Measurements from ENCODE around the gene MGMT. TPM values are rescaled to one million over a fixed set of nuclear protein-coding genes. Genes with fewer than 3 reads are reported as not detected.

Gene MGMT
- polyA plus RNA-seq, 3 donors, result 9.5 to 23.5 (median 17.5) TPM

- Histone ChIP-seq H4K20me1 (ENCODE audit: insufficient read depth, low read length) (no peaks in the 10 kb centered on the region), H3K79me2 (ENCODE audit: insufficient read depth, low read length) (no peaks in the 10 kb centered on the region), H3K9me3 (replicated peaks in 1 of 2; ENCODE audit: control insufficient read depth in 1 of 2, insufficient read depth in 1 of 2, low read length in 2 of 2) (no peaks in the 10 kb centered on the region), H3K4me3 (replicated peaks in 1 of 3; ENCODE audit: low read depth in 2 of 3, low read length in 3 of 3) (no peak overlapping the region), H3K27ac (ENCODE audit: low read depth in 1 of 2, low read length in 2 of 2) (no peak overlapping the region), H3K36me3 (replicated peaks in 1 of 2; ENCODE audit: control insufficient read depth in 1 of 2, insufficient read depth in 2 of 2, low read length in 2 of 2) (no peaks in the 10 kb centered on the region), H3K9ac (ENCODE audit: insufficient read depth, low read length, poor library complexity, severe bottlenecking) (no peak overlapping the region), H3K4me2 (replicated peaks; ENCODE audit: extremely low read depth, low read length, poor library complexity, severe bottlenecking) (no peak overlapping the region), H3K4me1 (ENCODE audit: control insufficient read depth in 1 of 2, insufficient read depth in 2 of 2, low read length in 2 of 2) (no peaks in the 10 kb centered on the region), H3K27me3 (ENCODE audit: control insufficient read depth in 2 of 2, insufficient read depth in 2 of 2, low read length in 2 of 2) (no peaks in the 10 kb centered on the region), H2AFZ (ENCODE audit: insufficient read depth, low read depth, low read length, poor library complexity, severe bottlenecking) (no peak overlapping the region)
- DNase-seq, result no peak
- Mint-ChIP-seq H3K27ac (no peak overlapping the region), H3K4me3 (no peak overlapping the region), H3K36me3 (no peaks in the 10 kb centered on the region), H3K9me3 (peaks cover 0 to 2% (median 0%) of the 10 kb centered on the region in 7 donors), H3K27me3 (ENCODE audit: low read depth in 3 of 3) (peaks cover 0 to 1% (median 0%) of the 10 kb centered on the region in 3 donors), H3K4me1 (peaks cover 4% of the 10 kb centered on the region)
- 93% methylated on average over 7 of the region's 7 CpGs for WGBS (ENCODE audit: insufficient coverage)
- intact Hi-C loops (cut with micrococcal nuclease), result no loop called here
- TF ChIP-seq CTCF (IDR thresholded peaks at IDR 0.05), result no peak
Measured at GRCh38 chr10:129696636-129697035, 229.6 kb downstream of the MGMT start.

DNA sequence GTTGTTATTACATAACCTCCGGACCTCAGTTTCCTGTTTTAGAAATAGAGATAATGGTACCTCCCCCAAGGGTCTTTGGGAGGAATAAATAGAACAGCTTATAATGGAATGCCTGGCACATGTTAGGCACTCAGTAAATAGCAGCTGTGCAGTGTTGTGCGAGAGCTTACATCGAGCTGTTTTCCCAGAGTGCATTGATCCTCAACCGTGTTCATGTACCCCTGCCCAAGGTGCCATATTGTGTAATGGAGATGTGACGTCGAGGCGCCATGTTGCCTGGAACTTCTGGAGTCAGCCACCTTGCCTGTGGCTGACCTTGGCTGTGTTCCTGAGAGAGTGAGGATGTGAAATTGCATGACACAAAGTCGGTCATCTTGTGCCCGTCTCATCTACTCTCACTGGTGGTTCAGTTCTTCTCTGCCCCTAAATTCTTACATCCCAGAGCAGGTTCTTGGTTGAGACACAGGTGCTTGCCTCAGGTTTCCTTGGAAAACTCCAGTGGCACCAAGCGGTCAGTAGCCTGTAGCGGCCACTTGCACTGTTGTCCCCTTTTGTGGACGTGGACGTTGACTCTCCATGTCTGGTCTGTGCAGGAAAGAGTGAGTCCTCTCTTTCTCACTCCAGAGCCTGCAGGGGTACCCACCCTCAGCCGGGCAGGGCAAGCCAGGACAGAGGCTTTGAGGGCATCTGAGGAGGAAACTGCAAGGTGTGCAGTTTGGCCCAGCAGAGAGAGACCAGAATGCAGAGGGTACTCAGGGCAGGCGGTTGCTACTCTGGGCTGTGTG lies 230.6 kb downstream of the MGMT start:
- Mint-ChIP-seq H3K4me3 (no peak overlapping the region), H3K27me3 (ENCODE audit: low read depth in 3 of 3) (peaks cover 0 to 1% (median 0%) of the 10 kb centered on the region in 3 donors), H3K27ac (no peak overlapping the region), H3K9me3 (peaks cover 0 to 2% (median 0%) of the 10 kb centered on the region in 7 donors), H3K4me1 (peaks cover 4% of the 10 kb centered on the region), H3K36me3 (no peaks in the 10 kb centered on the region)
- no peaks in the 10 kb centered on the region for H3K4me1 ChIP-seq (ENCODE audit: control insufficient read depth in 1 of 2, insufficient read depth in 2 of 2, low read length in 2 of 2)
- H2AFZ ChIP-seq (ENCODE audit: insufficient read depth, low read depth, low read length, poor library complexity, severe bottlenecking), result no peak overlapping the region
- 92% methylated on average over 9 of the region's 15 CpGs for WGBS (ENCODE audit: insufficient coverage)
- DNase-seq, result no peak
- H4K20me1 ChIP-seq (ENCODE audit: insufficient read depth, low read length), result no peaks in the 10 kb centered on the region
- H3K27ac ChIP-seq (ENCODE audit: low read depth in 1 of 2, low read length in 2 of 2), result no peak overlapping the region
- H3K9me3 ChIP-seq (replicated peaks in 1 of 2; ENCODE audit: control insufficient read depth in 1 of 2, insufficient read depth in 1 of 2, low read length in 2 of 2), result no peaks in the 10 kb centered on the region
- TF ChIP-seq CTCF (IDR thresholded peaks at IDR 0.05), result no peak
- H3K9ac ChIP-seq (ENCODE audit: insufficient read depth, low read length, poor library complexity, severe bottlenecking), result no peak overlapping the region
- no peak overlapping the region for H3K4me2 ChIP-seq (replicated peaks; ENCODE audit: extremely low read depth, low read length, poor library complexity, severe bottlenecking)
- H3K27me3 ChIP-seq (ENCODE audit: control insufficient read depth in 2 of 2, insufficient read depth in 2 of 2, low read length in 2 of 2), result no peaks in the 10 kb centered on the region
- no peak overlapping the region for H3K4me3 ChIP-seq (replicated peaks in 1 of 3; ENCODE audit: low read depth in 2 of 3, low read length in 3 of 3)
- no peaks in the 10 kb centered on the region for H3K36me3 ChIP-seq (replicated peaks in 1 of 2; ENCODE audit: control insufficient read depth in 1 of 2, insufficient read depth in 2 of 2, low read length in 2 of 2)
- intact Hi-C loops (cut with micrococcal nuclease), result no loop called here
- no peaks in the 10 kb centered on the region for H3K79me2 ChIP-seq (ENCODE audit: insufficient read depth, low read length)

Measured in CD14-positive monocyte (primary cell).